ENCODE results near the gene SNAP91.

Gene SNAP91

GRCh38 chr6:83546636-83547035 lies 162.3 kb downstream of the SNAP91 start:
- DNase-seq: peak; percentile 61
- peak overlapping the region; percentile 34; the same call in 1 of the 2 replicates for H3K4me2 ChIP-seq (ENCODE audit: low read depth, low read length)

GRCh38 chr6:83539678-83540077 lies 169.2 kb downstream of the SNAP91 start:
- no peaks in the 10 kb centered on the region for H3F3A ChIP-seq (ENCODE audit: insufficient read depth, low read length)
- H3K79me2 ChIP-seq (ENCODE audit: low read length): no peaks in the 10 kb centered on the region
- H3K4me1 ChIP-seq (ENCODE audit: low read length): no peaks in the 10 kb centered on the region
- DNase-seq: no peak
- no peak overlapping the region for H3K27ac ChIP-seq (ENCODE audit: low read length)
- TF ChIP-seq EZH2phosphoT487 (IDR thresholded peaks at IDR 0.05; ENCODE audit: low read length) (no peak), CTCF (IDR thresholded peaks at IDR 0.05; ENCODE audit: low read length) (no peak), EZH2 (optimal IDR thresholded peaks at IDR 0.05; ENCODE audit: low read depth, low read length) (no peak)
- H3K9ac ChIP-seq (ENCODE audit: low read length): no peak overlapping the region
- H4K20me1 ChIP-seq (ENCODE audit: insufficient read depth, low read length): no peaks in the 10 kb centered on the region
- no peak overlapping the region for H3K4me3 ChIP-seq (ENCODE audit: low read length)
- no peaks in the 10 kb centered on the region for H3K36me3 ChIP-seq (replicated peaks; ENCODE audit: insufficient read depth, low read length)
- H3K9me2 ChIP-seq (replicated peaks; ENCODE audit: insufficient read depth, low read length): no peaks in the 10 kb centered on the region
- no peak overlapping the region for H2AFZ ChIP-seq (ENCODE audit: low read length)
- no peaks in the 10 kb centered on the region for H3K27me3 ChIP-seq (replicated peaks; ENCODE audit: insufficient read depth, low read length)
- no peaks in the 10 kb centered on the region for H3K9me3 ChIP-seq (replicated peaks; ENCODE audit: insufficient read depth, low read length)
- no peak overlapping the region for H3K4me2 ChIP-seq (ENCODE audit: low read depth, low read length)

More at GRCh38 chr6:83546636-83547035, 162.3 kb downstream of the SNAP91 start:
- Histone ChIP-seq H3K9ac (ENCODE audit: low read length) (no peak overlapping the region), H3K36me3 (replicated peaks; ENCODE audit: insufficient read depth, low read length) (no peaks in the 10 kb centered on the region), H3K27me3 (replicated peaks; ENCODE audit: insufficient read depth, low read length) (no peaks in the 10 kb centered on the region), H3K9me3 (replicated peaks; ENCODE audit: insufficient read depth, low read length) (no peaks in the 10 kb centered on the region), H3K27ac (ENCODE audit: low read length) (no peak overlapping the region), H3K4me1 (ENCODE audit: low read length) (no peaks in the 10 kb centered on the region), H2AFZ (ENCODE audit: low read length) (no peak overlapping the region), H3K79me2 (ENCODE audit: low read length) (no peaks in the 10 kb centered on the region), H3K4me3 (ENCODE audit: low read length) (no peak overlapping the region), H3K9me2 (replicated peaks; ENCODE audit: insufficient read depth, low read length) (no peaks in the 10 kb centered on the region), H4K20me1 (ENCODE audit: insufficient read depth, low read length) (no peaks in the 10 kb centered on the region), H3F3A (ENCODE audit: insufficient read depth, low read length) (no peaks in the 10 kb centered on the region)
- TF ChIP-seq CTCF (IDR thresholded peaks at IDR 0.05; ENCODE audit: low read length) (no peak), EZH2phosphoT487 (IDR thresholded peaks at IDR 0.05; ENCODE audit: low read length) (no peak), EZH2 (optimal IDR thresholded peaks at IDR 0.05; ENCODE audit: low read depth, low read length) (no peak)

- Histone ChIP-seq H3K9me2 (replicated peaks; ENCODE audit: insufficient read depth, low read length) (no peaks in the 10 kb centered on the region), H3K27me3 (replicated peaks; ENCODE audit: insufficient read depth, low read length) (no peaks in the 10 kb centered on the region), H3K79me2 (ENCODE audit: low read length) (no peaks in the 10 kb centered on the region), H3K36me3 (replicated peaks; ENCODE audit: insufficient read depth, low read length) (no peaks in the 10 kb centered on the region), H3K9me3 (replicated peaks; ENCODE audit: insufficient read depth, low read length) (no peaks in the 10 kb centered on the region), H3K4me1 (ENCODE audit: low read length) (no peaks in the 10 kb centered on the region), H3F3A (ENCODE audit: insufficient read depth, low read length) (no peaks in the 10 kb centered on the region), H2AFZ (ENCODE audit: low read length) (no peak overlapping the region), H3K27ac (ENCODE audit: low read length) (no peak overlapping the region), H4K20me1 (ENCODE audit: insufficient read depth, low read length) (no peaks in the 10 kb centered on the region), H3K9ac (ENCODE audit: low read length) (no peak overlapping the region), H3K4me2 (ENCODE audit: low read depth, low read length) (no peak overlapping the region), H3K4me3 (ENCODE audit: low read length) (no peak overlapping the region)
- TF ChIP-seq EZH2 (optimal IDR thresholded peaks at IDR 0.05; ENCODE audit: low read depth, low read length): no peak
- TF ChIP-seq EZH2phosphoT487 (IDR thresholded peaks at IDR 0.05; ENCODE audit: low read length): no peak
- TF ChIP-seq CTCF (IDR thresholded peaks at IDR 0.05; ENCODE audit: low read length): no peak
- no peak for DNase-seq
Observed at GRCh38 chr6:83536647-83537589, 172.0 kb downstream of the SNAP91 start.

Data from MM.1S (cell line).